NCI-H2196 treated with DMSO at 0.1 percent for 48 hours (cell line): ENCODE data around the gene VGLL3.
"Not testable (repeated sequence)": the region's sequence is repeated elsewhere in the genome, so short reads cannot be mapped to it uniquely, and the experiment has no call there.

Source experiments
- DNase-seq: peaks from one replicate; lab custom pipeline; 2025; ENCODE audit not compliant: unreplicated experiment; lab: John Stamatoyannopoulos, UW

The VGLL3 gene

GRCh38 chr3:86990734-86991481 is at the start of gene VGLL3:
Gene VGLL3 (minus strand): TSS chr3:86991149. CDS start chr3:86990743, 406 bp downstream.
- DNase-seq, result no peak

- no peak for DNase-seq
Measured at GRCh38 chr3:87037652-87038051, 46.7 kb upstream of the VGLL3 start.

GRCh38 chr3:87036671-87037070 is 45.7 kb upstream of the VGLL3 start:
- no peak for DNase-seq

GRCh38 chr3:87035339-87035738 is 44.4 kb upstream of the VGLL3 start:
- DNase-seq, result no peak

GRCh38 chr3:87033205-87033604 is 42.3 kb upstream of the VGLL3 start:
- no peak for DNase-seq

GRCh38 chr3:87025661-87026645 is 35.0 kb upstream of the VGLL3 start:
- no peak for DNase-seq

GRCh38 chr3:87017370-87017769 is 26.4 kb upstream of the VGLL3 start:
- DNase-seq, result not testable (repeated sequence)

- no peak for DNase-seq
Measured at GRCh38 chr3:87009271-87009670, 18.3 kb upstream of the VGLL3 start.

GRCh38 chr3:87006844-87007439 is 16.0 kb upstream of the VGLL3 start:
- no peak for DNase-seq

- no peak for DNase-seq
Measured at GRCh38 chr3:87004883-87005282, 13.9 kb upstream of the VGLL3 start.

- no peak for DNase-seq
Measured at GRCh38 chr3:87002346-87002745, 11.4 kb upstream of the VGLL3 start.

GRCh38 chr3:87001473-87002098 is 10.6 kb upstream of the VGLL3 start:
- no peak for DNase-seq

- no peak for DNase-seq
Measured at GRCh38 chr3:87000940-87001339, 10.0 kb upstream of the VGLL3 start.

- DNase-seq, result no peak
Measured at GRCh38 chr3:86998569-86998968, 7.6 kb upstream of the VGLL3 start.

GRCh38 chr3:86996261-86996955 is 5.5 kb upstream of the VGLL3 start:
- DNase-seq, result no peak

- no peak for DNase-seq
Measured at GRCh38 chr3:86995537-86995936, 4.6 kb upstream of the VGLL3 start.

- DNase-seq, result no peak
Measured at GRCh38 chr3:86993704-86994103, 2.8 kb upstream of the VGLL3 start.

- no peak for DNase-seq
Measured at GRCh38 chr3:86991840-86992435, 989 bp upstream of the VGLL3 start.

GRCh38 chr3:86991482-86991815 is 500 bp upstream of the VGLL3 start:
- no peak for DNase-seq

- no peak for DNase-seq
Measured at GRCh38 chr3:86990012-86990733, 776 bp downstream of the VGLL3 start.
